Hepatocyte (in vitro differentiated cells): ENCODE data around the gene AGBL3. TPM values are rescaled to one million over a fixed set of nuclear protein-coding genes. Genes with fewer than 3 reads are reported as not detected.
A peak's percentile ranks its signal among the peaks of the same experiment; 100 is the strongest.

Source experiments
- DNase-seq: peaks from one replicate; pipeline ENCODE4 v3.0.0-alpha.2; 2016; ENCODE audit warnings: low spot score
- H2AFZ ChIP-seq: fragments of 200-600 bp; sonication (generic); 2 replicates; pipeline ENCODE4 v1.6.0; 2016; ENCODE audit warnings: antibody characterized with exemption, mild to moderate bottlenecking
- H3K27ac ChIP-seq: fragments of 200-600 bp; sonication (generic); 2 replicates; pipeline ENCODE4 v1.5.1; 2016; ENCODE audit warnings: mild to moderate bottlenecking
- H3K27me3 ChIP-seq: fragments of 200-600 bp; sonication (generic); 2 replicates; pipeline ENCODE4 v1.6.1; 2016
- H3K36me3 ChIP-seq: fragments of 200-600 bp; sonication (generic); replicated peaks from 2 replicates; pipeline ENCODE4 v1.5.1; 2016; ENCODE audit warnings: low read depth; ENCODE audit not compliant: insufficient read depth
- H3K4me1 ChIP-seq: fragments of 200-600 bp; sonication (generic); 2 replicates; pipeline ENCODE4 v1.5.1; 2016; ENCODE audit warnings: mild to moderate bottlenecking, moderate library complexity; ENCODE audit not compliant: insufficient read depth
- H3K4me2 ChIP-seq: fragments of 200-600 bp; sonication (generic); 2 replicates; pipeline ENCODE4 v1.6.0; 2016
- H3K4me3 ChIP-seq: fragments of 200-600 bp; sonication (generic); 2 replicates; pipeline ENCODE4 v1.5.1; 2016; ENCODE audit warnings: mild to moderate bottlenecking
- H3K79me2 ChIP-seq: fragments of 200-600 bp; sonication (generic); 2 replicates; pipeline ENCODE4 v1.6.0; 2017; ENCODE audit warnings: mild to moderate bottlenecking
- H3K9me2 ChIP-seq: fragments of 200-600 bp; sonication (generic); replicated peaks from 2 replicates; pipeline ENCODE4 v1.6.0; 2017; ENCODE audit warnings: mild to moderate bottlenecking; ENCODE audit not compliant: insufficient read depth
- H3K9me3 ChIP-seq: fragments of 200-600 bp; sonication (generic); 2 replicates; pipeline ENCODE4 v1.5.1; 2016; ENCODE audit warnings: low read depth, mild to moderate bottlenecking
- H4K20me1 ChIP-seq: fragments of 200-600 bp; sonication (generic); 2 replicates; pipeline ENCODE4 v1.6.0; 2016; ENCODE audit warnings: mild to moderate bottlenecking; ENCODE audit not compliant: insufficient read depth, poor library complexity, severe bottlenecking
- EZH2 ChIP-seq: fragments of 200-600 bp; sonication (generic); IDR thresholded peaks from 2 replicates; pipeline ENCODE4 v1.6.1; 2016; ENCODE audit warnings: antibody characterized with exemption, mild to moderate bottlenecking, borderline replicate concordance
- EZH2phosphoT487 ChIP-seq: fragments of 200-600 bp; sonication (generic); IDR thresholded peaks from one replicate; pipeline ENCODE4 v1.6.1; 2018; ENCODE audit warnings: antibody characterized with exemption, mild to moderate bottlenecking, low read depth, moderate library complexity; ENCODE audit not compliant: unreplicated experiment, severe bottlenecking
- WGBS: methylation state at CpG from one replicate; pipeline ENCODE4 v1.1.6; 2016; ENCODE audit warnings: low lambda C conversion rate; ENCODE audit errors: missing lambda C conversion rate; 5-methylcytosine and 5-hydroxymethylcytosine counted together
- polyA plus RNA-seq: library from polyadenylated mRNA; unstranded; fragments of >200 nt; fragmentation: Nextera tagmentation; extraction: Ambion mirVana; gene quantifications from 2 replicates; pipeline ENCODE4 v1.2.1, GENCODE V29; 2016
- total RNA-seq: library from RNA; depleted of rRNA; stranded (reverse); fragments of >200 nt; gene quantifications from 2 replicates; pipeline ENCODE4 v1.2.3, GENCODE V29; 2014
- TF ChIP-seq, protein P1 (sequence below): fragments of 200-600 bp; sonication (generic); IDR thresholded peaks from 2 replicates; pipeline ENCODE4 v1.5.1; 2016; ENCODE audit warnings: antibody characterized with exemption, mild to moderate bottlenecking; ENCODE audit not compliant: poor library complexity

AGBL3 gene
- total and polyA plus RNA-seq, 2 experiments from 2014 or later = 2.3 to 6.4 TPM

DNA sequence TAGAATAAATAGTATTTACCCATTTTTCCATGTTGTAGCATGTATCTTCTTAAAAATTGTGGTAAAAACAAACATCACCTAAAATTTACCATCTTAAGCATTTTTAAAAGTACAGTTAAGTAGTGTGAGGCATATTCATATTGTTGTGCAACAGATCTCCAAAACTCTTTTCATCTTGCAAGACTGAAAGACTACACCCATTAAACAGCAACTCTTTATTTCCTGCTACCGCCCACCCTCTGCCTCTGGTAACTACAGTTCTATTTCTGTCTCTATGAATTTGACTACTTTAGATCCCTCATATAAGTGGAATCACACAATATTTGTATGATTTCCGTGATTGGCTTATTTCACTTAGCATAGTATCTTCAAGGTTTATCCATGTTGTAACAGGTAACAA, 40.0 kb upstream of the AGBL3 start:
- H3K27me3 ChIP-seq = no peaks in the 10 kb centered on the region
- H3K4me3 ChIP-seq = no peak overlapping the region
- DNase-seq = no peak
- H4K20me1 ChIP-seq = no peaks in the 10 kb centered on the region
- H3K36me3 ChIP-seq = no peaks in the 10 kb centered on the region
- WGBS = 91% methylated on average over 2 of the region's 2 CpGs
- H3K79me2 ChIP-seq = no peaks in the 10 kb centered on the region
- no peak overlapping the region for H3K4me2 ChIP-seq
- no peaks in the 10 kb centered on the region for H3K9me2 ChIP-seq
- TF ChIP-seq, protein P1, sequence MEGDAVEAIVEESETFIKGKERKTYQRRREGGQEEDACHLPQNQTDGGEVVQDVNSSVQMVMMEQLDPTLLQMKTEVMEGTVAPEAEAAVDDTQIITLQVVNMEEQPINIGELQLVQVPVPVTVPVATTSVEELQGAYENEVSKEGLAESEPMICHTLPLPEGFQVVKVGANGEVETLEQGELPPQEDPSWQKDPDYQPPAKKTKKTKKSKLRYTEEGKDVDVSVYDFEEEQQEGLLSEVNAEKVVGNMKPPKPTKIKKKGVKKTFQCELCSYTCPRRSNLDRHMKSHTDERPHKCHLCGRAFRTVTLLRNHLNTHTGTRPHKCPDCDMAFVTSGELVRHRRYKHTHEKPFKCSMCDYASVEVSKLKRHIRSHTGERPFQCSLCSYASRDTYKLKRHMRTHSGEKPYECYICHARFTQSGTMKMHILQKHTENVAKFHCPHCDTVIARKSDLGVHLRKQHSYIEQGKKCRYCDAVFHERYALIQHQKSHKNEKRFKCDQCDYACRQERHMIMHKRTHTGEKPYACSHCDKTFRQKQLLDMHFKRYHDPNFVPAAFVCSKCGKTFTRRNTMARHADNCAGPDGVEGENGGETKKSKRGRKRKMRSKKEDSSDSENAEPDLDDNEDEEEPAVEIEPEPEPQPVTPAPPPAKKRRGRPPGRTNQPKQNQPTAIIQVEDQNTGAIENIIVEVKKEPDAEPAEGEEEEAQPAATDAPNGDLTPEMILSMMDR = no peak
- TF ChIP-seq EZH2 = no peak
- no peak for TF ChIP-seq EZH2phosphoT487
- H3K4me1 ChIP-seq = peaks cover 17% of the 10 kb centered on the region
- H2AFZ ChIP-seq = no peak overlapping the region
- H3K27ac ChIP-seq = peak overlapping the region; percentile 46
- no peaks in the 10 kb centered on the region for H3K9me3 ChIP-seq

DNA sequence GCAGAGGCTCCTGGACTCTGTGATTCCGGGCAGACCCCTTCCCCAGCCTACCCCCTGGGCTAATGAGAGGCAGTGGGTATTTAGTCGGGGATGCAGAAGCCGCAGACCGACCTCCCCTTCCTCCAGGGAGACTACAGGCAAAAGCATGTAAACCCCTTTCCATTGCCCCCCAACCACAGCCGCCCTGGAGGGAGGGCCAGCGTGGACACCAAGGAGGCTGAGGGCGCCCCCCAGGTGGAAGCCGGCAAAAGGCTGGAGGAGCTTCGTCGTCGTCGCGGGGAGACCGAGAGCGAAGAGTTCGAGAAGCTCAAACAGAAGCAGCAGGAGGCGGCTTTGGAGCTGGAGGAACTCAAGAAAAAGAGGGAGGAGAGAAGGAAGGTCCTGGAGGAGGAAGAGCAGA, 39.0 kb upstream of the AGBL3 start:
- H3K9me3 ChIP-seq = no peaks in the 10 kb centered on the region
- no peak overlapping the region for H2AFZ ChIP-seq
- no peaks in the 10 kb centered on the region for H3K79me2 ChIP-seq
- H3K9me2 ChIP-seq = no peaks in the 10 kb centered on the region
- H3K27me3 ChIP-seq = no peaks in the 10 kb centered on the region
- no peaks in the 10 kb centered on the region for H4K20me1 ChIP-seq
- peaks cover 8% of the 10 kb centered on the region for H3K4me1 ChIP-seq
- no peak overlapping the region for H3K4me3 ChIP-seq
- no peak overlapping the region for H3K4me2 ChIP-seq
- no peak for DNase-seq
- H3K36me3 ChIP-seq = no peaks in the 10 kb centered on the region
- no peak overlapping the region for H3K27ac ChIP-seq
- TF ChIP-seq EZH2 = no peak
- TF ChIP-seq, protein P1 = no peak
- no peak for TF ChIP-seq EZH2phosphoT487
- 96% methylated on average over 17 of the region's 17 CpGs for WGBS

DNA sequence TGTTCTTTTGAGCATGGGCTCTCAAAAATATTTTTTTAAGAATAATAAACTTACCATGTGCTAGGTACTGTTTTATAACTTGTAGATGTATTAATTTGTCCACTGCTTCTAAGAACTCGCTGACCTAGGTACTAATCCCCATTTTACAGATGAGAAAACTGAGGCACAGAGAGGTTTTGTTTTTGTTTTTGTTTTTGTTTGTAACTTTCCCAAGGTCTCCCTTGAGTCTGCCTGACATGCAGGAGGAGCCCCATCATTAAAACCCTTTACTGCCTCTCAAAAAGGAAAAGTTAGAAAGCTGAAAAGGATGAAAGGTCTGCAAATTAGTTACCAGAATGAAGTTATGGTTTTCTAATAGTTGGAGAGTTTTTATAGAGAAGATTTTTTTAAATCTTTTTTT, 38.5 kb upstream of the AGBL3 start:
- Histone ChIP-seq H3K79me2 (no peaks in the 10 kb centered on the region), H3K4me3 (no peak overlapping the region), H2AFZ (no peak overlapping the region), H3K9me3 (no peaks in the 10 kb centered on the region), H3K27me3 (no peaks in the 10 kb centered on the region), H3K4me2 (no peak overlapping the region), H3K36me3 (no peaks in the 10 kb centered on the region), H3K4me1 (peaks cover 8% of the 10 kb centered on the region), H3K9me2 (no peaks in the 10 kb centered on the region), H3K27ac (no peak overlapping the region), H4K20me1 (no peaks in the 10 kb centered on the region)
- TF ChIP-seq EZH2phosphoT487 (no peak), EZH2 (no peak)
- TF ChIP-seq, protein P1 = no peak
- 88% methylated on average over 1 of the region's 1 CpG for WGBS
- no peak for DNase-seq

DNA sequence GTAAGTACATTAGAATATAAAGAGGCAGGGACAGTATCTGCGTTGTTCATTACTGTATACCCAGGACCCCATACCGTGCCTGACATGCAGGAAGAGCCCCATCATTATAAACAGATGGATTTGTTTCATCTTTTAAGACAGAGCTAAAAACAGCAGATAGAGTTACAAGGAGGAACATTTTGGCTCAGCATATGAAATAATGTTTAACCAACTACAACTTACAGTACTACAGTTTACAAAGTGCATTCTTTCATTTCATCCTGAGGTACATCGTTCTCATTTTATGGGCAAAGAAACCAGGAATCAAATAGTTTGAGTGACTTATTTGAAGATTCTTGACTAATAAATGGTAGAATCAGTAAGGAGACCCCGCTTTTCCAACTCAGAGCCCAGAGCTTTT, 38.1 kb upstream of the AGBL3 start:
- TF ChIP-seq, protein P1 = no peak
- no peak for TF ChIP-seq EZH2phosphoT487
- TF ChIP-seq EZH2 = no peak
- peaks cover 8% of the 10 kb centered on the region for H3K4me1 ChIP-seq
- H3K36me3 ChIP-seq = no peaks in the 10 kb centered on the region
- WGBS = 66% methylated on average over 4 of the region's 4 CpGs
- peak overlapping the region; percentile 54 for H3K27ac ChIP-seq
- no peaks in the 10 kb centered on the region for H3K27me3 ChIP-seq
- H4K20me1 ChIP-seq = no peaks in the 10 kb centered on the region
- H3K4me3 ChIP-seq = no peak overlapping the region
- no peaks in the 10 kb centered on the region for H3K79me2 ChIP-seq
- H2AFZ ChIP-seq = no peak overlapping the region
- H3K9me2 ChIP-seq = no peaks in the 10 kb centered on the region
- no peak overlapping the region for H3K4me2 ChIP-seq
- H3K9me3 ChIP-seq = no peaks in the 10 kb centered on the region
- DNase-seq = no peak
